GM18498 (cell line): Measurements from ENCODE around the gene MRGPRE.

ENCODE experiments used
- ATAC-seq: cut with Tn5 transposase; IDR thresholded peaks from one replicate; pipeline ENCODE4 v1.9.1; 2021; ENCODE audit warnings: mild to moderate bottlenecking, moderate library complexity; ENCODE audit not compliant: unreplicated experiment

Gene MRGPRE

GRCh38 chr11:3181725-3182461 lies 50.3 kb downstream of the MRGPRE start:
- no peak for ATAC-seq

GRCh38 chr11:3180869-3181268 lies 51.3 kb downstream of the MRGPRE start:
- ATAC-seq, result no peak

- ATAC-seq, result no peak
Measured at GRCh38 chr11:3178349-3178748, 53.9 kb downstream of the MRGPRE start.

- no peak for ATAC-seq
Measured at GRCh38 chr11:3177931-3178330, 54.3 kb downstream of the MRGPRE start.
